Measurements from ENCODE around the gene SRBD1.

SRBD1 gene

GRCh38 chr2:45469314-45470099 lies 141.6 kb downstream of the SRBD1 start:
- DNase-seq (ENCODE audit: low read depth), result no peak

GRCh38 chr2:45468279-45468678 lies 142.8 kb downstream of the SRBD1 start:
- DNase-seq (ENCODE audit: low read depth), result no peak

DNA sequence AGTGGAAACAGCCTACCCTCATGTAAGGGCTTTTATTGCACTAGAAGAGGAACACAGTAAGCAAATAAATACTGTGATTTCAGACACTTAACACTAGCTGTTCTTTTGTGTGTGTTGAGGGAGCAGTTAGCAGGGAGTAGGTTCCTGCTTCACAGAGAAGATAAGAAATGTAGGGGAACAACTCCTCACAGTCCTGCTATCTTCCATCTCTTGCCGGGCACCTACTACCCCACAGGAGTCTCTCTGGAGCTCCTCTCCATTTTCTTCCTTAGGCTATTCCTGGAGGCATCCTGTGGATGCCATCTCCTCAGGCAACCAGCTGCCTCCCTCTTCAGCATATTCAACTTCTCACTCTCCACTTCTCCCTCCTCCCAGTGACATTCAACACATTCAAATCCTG lies 145.0 kb downstream of the SRBD1 start:
- no peak for DNase-seq (ENCODE audit: low read depth)

DNA sequence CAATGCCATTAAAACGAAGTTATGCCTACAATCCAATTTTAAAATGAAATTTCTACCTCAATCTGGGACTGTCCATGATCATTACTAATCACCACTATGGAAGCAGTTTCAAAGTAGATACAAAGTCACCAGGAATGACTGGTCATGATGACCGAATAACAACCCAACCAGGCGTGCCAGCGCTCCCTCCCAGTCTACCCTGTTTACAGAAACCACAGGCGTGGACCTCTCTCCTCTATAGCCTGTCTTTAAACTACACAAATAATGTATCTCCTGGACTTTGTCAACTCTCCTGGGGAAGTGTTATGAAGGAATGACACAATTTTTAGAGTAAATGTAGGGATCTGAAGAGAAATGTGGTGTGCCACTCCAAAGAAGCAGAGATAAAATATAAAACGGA lies 150.2 kb downstream of the SRBD1 start:
- DNase-seq (ENCODE audit: low read depth), result no peak

DNA sequence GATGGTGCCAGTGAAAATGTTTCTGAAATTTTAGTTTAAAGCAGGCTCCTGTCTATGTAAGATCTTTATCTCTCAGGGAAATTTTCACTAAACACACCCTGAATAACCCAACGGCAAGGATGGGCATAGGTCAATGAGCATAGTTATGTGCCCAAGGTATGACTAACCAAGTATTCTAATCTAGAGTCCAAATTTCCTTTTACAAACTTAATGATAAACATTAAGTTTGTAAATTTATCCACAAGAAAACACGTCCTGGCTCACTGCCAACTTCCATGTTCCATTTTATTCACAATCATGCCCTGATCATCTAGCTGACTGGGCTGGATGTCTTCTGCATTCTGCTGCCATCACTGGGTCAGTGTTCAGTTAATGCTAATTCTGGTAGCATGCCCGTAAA lies 151.2 kb downstream of the SRBD1 start:
- DNase-seq (ENCODE audit: low read depth), result no peak

- no peak for DNase-seq (ENCODE audit: low read depth)
Observed at GRCh38 chr2:45458909-45459563, 152.0 kb downstream of the SRBD1 start.

DNA sequence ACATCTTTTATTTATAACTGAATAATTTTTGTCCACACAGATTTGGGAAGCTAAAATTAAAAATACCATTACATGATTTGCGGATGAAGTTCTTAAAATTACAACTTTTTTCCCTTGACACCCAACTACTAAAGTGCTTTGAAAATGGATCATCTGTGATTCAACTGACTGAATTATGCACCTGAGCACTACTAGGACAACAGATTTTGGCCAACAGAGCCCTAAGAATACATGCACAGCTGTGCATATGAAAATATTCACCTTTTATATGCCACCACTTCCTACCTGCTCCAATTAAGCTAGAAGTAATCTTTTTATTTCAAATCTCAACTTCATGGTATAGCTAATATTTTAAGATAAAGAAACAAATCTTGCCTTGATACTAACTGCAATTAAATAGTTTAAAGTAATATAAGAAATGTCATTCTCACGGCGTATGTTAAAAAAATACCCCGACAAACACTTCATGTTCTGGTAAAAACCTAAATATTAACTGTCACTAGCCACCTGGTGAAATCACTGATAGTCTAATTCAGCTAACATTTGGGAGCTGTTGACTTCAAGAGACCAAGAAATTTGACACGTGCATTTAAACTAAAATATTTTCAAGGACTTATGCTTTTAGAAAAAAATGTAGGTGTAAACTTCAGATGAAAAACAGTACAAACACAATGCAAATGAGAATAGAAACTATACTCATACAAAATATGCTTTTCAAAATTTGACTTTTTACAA lies 153.7 kb downstream of the SRBD1 start:
- DNase-seq (ENCODE audit: low read depth), result no peak

GRCh38 chr2:45452866-45453265 lies 158.2 kb downstream of the SRBD1 start:
- DNase-seq (ENCODE audit: low read depth), result peak; percentile 83

DNA sequence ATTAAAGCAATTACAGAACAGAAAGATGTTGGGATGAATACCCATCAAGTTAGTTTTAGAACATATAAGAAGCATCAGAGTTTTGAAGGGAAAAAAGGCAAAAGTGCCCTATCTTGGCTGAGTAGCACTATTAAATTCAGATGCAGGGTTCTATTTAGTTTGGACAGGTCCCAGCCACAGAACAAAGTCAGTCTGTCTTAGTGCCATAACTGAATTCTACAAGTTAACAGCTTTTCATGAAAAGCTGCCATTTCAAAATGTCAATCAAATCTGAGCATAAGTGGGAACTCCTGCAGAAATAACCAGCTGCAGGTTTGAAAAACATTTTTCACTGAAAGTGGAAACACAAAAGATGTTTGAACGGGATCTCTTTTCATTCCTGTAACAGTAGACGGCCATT lies 160.4 kb downstream of the SRBD1 start:
- no peak for DNase-seq (ENCODE audit: low read depth)

- DNase-seq (ENCODE audit: low read depth), result no peak
Observed at GRCh38 chr2:45448217-45448616, 162.8 kb downstream of the SRBD1 start.

- DNase-seq (ENCODE audit: low read depth), result no peak
Observed at GRCh38 chr2:45446016-45446415, 165.1 kb downstream of the SRBD1 start.

DNA sequence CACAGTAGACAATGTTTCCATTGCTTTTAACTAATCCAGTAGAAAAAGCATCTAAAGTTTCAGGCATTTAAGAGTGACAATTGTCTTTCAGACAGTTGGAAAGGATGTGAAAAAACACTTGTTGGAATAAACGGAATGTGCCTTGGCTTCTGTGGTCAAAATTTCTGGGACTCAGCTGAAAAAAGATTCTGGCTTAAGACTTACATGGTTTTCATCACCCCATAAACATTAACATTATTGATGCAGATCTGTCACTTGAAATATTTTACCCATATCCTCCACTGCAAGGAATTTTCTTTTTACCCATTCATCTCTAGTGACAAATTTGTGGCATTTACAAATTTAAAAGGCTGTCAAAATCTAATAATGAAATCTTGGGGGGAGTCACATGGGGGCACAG lies 166.0 kb downstream of the SRBD1 start:
- DNase-seq (ENCODE audit: low read depth), result no peak

DNA sequence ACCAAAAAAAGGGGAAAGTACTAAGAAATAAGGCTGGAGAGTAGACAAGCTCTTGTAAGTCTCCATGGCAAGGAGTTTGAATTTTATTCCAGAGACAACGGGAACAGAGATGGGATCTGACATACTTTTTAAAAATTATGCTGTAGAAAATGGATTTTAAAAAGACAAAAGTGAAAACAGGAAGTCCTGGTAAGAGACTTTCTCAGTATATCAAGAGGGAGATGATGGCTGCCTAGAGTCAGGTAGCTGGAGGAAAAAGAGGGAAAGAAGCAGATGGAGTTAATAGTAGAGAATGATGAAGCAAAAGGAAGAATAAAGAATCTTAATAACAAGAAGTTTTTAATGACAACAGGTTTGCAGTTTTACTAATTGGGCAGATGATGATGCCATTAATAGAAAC lies 168.1 kb downstream of the SRBD1 start:
- DNase-seq (ENCODE audit: low read depth), result no peak

- DNase-seq (ENCODE audit: low read depth), result no peak
Observed at GRCh38 chr2:45442026-45442425, 169.0 kb downstream of the SRBD1 start.

DNA sequence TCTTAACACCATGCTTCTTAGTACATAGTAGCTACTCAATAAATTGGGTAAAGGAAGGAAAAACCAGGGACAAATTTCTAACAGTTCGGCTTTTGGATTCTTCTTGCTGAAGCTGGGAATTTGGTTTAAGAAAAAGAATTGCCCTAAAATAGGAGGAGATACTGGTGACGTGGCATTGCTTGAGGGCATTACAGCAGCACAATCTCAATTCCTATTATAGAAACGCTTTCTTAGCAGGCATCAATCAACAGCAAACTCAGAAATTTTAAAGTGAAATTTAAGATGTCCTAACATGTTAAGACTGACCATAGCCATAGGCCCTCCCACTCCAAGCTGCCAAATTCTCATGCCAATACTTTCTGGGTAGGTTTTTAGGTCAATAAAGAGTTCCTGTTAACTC lies 169.5 kb downstream of the SRBD1 start:
- no peak for DNase-seq (ENCODE audit: low read depth)

DNA sequence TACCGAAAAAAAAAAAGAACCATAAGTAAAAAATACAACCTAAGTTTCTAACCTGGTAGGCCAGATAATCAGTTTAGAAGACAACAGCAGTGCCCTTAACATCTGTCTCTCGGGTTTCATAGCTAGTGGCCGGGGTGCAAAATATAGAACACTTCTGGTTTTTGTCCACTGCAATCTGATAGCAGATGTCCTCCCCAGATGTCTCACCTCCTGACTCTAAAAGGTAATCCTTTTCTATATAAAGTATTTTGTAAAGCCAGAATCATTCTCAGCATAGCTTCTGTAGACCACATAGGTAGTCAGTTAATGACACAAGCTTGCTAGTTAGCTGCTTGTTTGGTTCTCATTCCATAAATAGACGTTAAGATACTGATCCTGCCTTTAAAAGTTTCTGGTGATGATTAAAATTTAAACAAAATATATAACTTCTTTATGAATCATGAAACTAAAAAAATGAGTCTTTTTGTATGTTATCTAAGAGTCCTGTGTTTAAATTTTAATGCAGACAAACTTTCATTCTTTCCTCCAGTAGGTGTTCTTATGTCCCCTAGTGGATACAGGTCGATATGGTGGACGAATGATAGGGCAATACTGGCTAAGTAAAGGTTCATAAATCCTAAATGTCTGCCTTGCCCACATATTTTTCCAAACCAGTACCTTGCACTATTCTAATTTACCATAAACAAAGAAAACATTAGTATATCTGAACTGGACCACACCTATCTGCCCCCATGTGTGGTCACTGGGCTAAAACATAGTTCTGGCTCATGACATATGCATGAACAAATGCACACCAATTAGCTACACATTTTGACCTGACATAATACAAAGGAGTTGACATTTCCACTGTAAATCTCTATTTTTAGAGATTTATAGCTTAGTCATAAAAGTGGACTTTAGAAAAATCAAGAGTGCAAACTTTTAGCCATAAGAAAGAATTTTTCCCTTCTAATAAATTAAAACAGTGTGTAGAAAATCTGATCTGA lies 171.0 kb downstream of the SRBD1 start:
- no peak for DNase-seq (ENCODE audit: low read depth)

DNA sequence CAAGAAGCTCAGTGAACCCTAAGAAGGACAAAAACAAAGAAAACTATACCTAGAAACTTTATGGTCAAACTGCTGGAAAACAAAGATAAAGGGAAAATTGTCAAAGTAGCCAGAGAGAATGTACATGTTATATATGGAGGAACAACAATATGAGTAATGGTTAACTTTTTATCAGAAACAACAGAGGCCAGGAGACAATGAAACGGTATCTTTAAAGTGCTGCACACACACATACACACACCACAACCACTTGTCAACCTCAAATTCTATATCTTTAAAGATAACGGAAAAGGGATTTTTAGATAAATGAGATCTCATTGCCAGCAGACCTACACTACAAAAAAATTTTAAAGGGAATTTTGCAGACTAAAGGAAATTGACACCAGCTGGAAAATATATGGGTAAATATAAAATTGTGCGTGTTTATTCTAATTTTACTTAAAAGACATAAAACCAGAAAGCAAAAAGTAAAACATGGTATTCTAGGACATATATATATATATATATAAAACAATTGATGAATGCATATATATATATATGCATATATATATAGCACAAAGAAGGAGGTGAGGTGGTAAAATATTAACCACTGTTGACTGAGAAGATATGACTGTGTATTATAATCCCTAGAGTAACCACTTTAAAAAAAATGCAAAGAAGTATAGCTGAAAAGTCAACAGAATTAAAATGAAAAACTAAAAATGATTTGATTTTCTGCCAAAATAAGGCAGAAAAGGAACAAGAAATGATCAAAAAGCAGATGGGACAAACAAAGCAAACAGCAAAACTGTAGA lies 172.0 kb downstream of the SRBD1 start:
- no peak for DNase-seq (ENCODE audit: low read depth)

GRCh38 chr2:45436456-45436855 lies 174.6 kb downstream of the SRBD1 start:
- DNase-seq (ENCODE audit: low read depth), result no peak

GRCh38 chr2:45435316-45435715 lies 175.8 kb downstream of the SRBD1 start:
- DNase-seq (ENCODE audit: low read depth), result no peak

GRCh38 chr2:45433363-45433762 lies 177.7 kb downstream of the SRBD1 start:
- DNase-seq (ENCODE audit: low read depth), result no peak

- DNase-seq (ENCODE audit: low read depth), result no peak
Observed at GRCh38 chr2:45432406-45432805, 178.7 kb downstream of the SRBD1 start.

All from stromal cell of bone marrow (primary cell).